Measurements from ENCODE around the gene ISCA2. TPM values are rescaled to one million over a fixed set of nuclear protein-coding genes. Genes with fewer than 3 reads are reported as not detected.

Gene ISCA2
- total RNA-seq, 1 donor, result 24.6 TPM

- no peak for DNase-seq (ENCODE audit: low read depth)
- TF ChIP-seq CTCF (IDR thresholded peaks at IDR 0.05; ENCODE audit: insufficient read depth, low read depth, low read length), result no peak
Observed at GRCh38 chr14:74517731-74518130, 24.2 kb downstream of the ISCA2 start.

GRCh38 chr14:74518221-74518620 is 24.7 kb downstream of the ISCA2 start:
- TF ChIP-seq CTCF (IDR thresholded peaks at IDR 0.05; ENCODE audit: insufficient read depth, low read depth, low read length), result no peak
- no peak overlapping the region for H3K4me3 ChIP-seq (ENCODE audit: low read depth, low read length)
- no peak for DNase-seq (ENCODE audit: low read depth)

More at GRCh38 chr14:74517731-74518130, 24.2 kb downstream of the ISCA2 start:
- no peak overlapping the region for H3K4me3 ChIP-seq (ENCODE audit: low read depth, low read length)

GRCh38 chr14:74519316-74520074 is 25.9 kb downstream of the ISCA2 start:
- DNase-seq (ENCODE audit: low read depth), result no peak
- TF ChIP-seq CTCF (IDR thresholded peaks at IDR 0.05; ENCODE audit: insufficient read depth, low read depth, low read length), result no peak
- H3K4me3 ChIP-seq (ENCODE audit: low read depth, low read length), result no peak overlapping the region

GRCh38 chr14:74521756-74522155 is 28.2 kb downstream of the ISCA2 start:
- H3K4me3 ChIP-seq (ENCODE audit: low read depth, low read length), result no peak overlapping the region
- TF ChIP-seq CTCF (IDR thresholded peaks at IDR 0.05; ENCODE audit: insufficient read depth, low read depth, low read length), result no peak
- DNase-seq (ENCODE audit: low read depth), result no peak

- H3K4me3 ChIP-seq (ENCODE audit: low read depth, low read length), result no peak overlapping the region
- no peak for TF ChIP-seq CTCF (IDR thresholded peaks at IDR 0.05; ENCODE audit: insufficient read depth, low read depth, low read length)
- DNase-seq (ENCODE audit: low read depth), result no peak
Observed at GRCh38 chr14:74522740-74523139, 29.2 kb downstream of the ISCA2 start.

- DNase-seq (ENCODE audit: low read depth), result no peak
- TF ChIP-seq CTCF (IDR thresholded peaks at IDR 0.05; ENCODE audit: insufficient read depth, low read depth, low read length), result no peak
- H3K4me3 ChIP-seq (ENCODE audit: low read depth, low read length), result no peak overlapping the region
Observed at GRCh38 chr14:74524076-74524811, 30.7 kb downstream of the ISCA2 start.

Measured in fibroblast of villous mesenchyme (primary cell).